Stimulated activated CD8-positive, alpha-beta memory T cell treated with anti-CD3 and anti-CD28 coated beads, Interleukin-7, amount 100 ng/mL, for 24 hours (primary cell): ENCODE data around the gene PFDN2.
"Not testable (repeated sequence)": the region's sequence is repeated elsewhere in the genome, so short reads cannot be mapped to it uniquely, and the experiment has no call there.

Source experiments
- DNase-seq: peaks from one replicate; pipeline ENCODE4 v3.0.0-alpha.2; 2020; ENCODE audit warnings: low read depth

Gene PFDN2

DNA sequence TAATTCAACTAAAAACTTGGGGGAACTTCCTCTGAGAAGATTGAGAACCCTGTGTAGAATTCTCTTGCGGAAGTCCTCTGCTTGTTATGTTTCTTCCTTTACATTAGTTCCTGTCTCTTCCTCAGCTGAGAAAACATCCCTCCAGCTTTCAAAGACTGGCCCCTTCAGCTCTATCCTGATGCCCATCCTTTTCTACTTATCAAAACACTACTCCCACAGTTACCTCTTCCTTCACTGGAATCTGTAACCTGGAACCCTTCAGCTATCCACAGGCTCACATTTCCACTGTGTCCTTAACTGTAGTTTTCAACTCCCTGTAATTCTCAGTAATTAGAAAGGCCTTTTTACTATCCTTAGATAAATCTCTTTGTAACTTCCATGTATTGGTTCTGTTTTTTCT lies 20.6 kb upstream of the PFDN2 start:
- DNase-seq, result no peak

DNA sequence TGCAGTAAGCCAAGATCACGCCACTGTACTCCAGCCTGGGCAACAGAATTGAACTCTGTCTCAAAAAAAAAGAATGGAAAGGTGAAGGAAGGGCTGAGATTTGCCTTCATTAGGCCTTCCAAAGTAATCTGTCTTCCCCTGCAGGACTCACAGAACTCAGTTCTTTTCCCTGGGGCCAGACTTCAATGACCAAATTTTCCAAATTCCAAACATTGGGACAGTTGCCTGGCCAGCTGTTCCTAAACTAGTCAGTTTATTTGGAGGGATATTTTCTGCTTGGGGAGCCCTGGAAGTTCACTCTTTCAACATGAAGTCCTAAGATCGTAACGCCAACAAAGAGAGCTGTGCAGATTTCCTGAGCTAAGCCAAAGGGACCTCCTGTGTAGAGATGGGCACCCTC lies 20.0 kb upstream of the PFDN2 start:
- DNase-seq, result no peak

DNA sequence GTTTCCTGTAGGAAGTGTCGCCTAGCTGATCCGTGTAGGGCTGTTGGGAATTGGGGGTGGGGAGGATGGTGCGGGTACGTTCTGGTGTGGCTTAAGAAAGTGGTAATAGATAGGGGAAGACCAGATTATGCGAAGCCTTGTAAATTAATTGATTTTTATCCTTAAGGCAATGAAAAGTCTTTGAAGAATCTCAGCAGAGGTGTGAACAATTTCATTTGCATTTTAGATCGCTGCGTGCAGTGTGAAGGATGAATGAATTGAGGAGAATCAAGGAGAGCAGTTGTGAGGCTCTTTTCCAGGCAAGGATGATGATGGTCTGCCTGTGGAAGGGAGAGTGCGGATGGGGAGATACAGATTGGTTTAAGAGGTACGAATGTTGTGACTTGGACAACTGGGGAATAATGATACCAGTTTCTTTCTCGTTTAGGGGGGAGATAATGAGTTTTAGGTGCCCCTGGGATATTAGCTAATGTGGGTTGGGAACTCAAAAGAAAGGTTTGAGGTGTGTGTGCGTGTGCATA lies 15.4 kb upstream of the PFDN2 start:
- no peak for DNase-seq

DNA sequence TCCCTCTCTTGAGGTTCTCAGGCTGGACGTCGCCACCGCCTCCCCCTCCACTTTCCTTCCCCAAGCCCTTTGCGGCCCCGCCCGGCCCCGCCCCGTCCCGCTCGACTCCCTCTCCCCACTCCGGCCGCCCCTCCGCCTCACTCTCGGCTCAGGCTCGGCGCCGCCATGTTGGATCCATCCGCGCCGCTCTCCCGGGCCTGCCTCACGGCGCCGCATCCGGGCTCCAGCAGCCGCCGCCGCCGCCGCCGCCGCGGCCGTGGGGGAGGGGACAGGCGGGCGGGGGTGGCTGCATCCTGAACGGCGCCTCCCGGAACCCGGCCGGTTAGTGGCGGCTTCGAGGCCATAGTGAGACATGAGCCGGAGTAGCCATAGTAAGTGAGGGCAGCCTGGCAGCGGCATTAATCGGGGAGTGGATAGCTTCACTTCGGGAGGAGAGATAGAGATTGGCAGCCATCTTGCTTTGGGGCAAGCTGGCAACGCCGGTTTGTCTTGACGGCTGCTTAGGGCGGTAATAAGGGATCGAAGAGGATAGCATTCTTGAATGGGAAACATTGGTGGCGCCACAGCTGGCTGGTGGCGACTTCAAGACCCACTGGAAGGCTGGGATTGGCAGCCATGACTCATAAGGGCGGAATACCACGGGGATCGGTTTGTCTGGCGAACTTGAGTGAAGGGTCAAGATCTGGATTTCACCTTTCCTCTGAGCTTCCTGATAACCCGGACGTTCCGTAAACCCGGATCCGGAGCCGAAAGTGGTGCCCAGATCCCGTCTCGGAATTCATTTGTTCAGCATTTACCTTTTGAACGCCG lies 14.8 kb upstream of the PFDN2 start, which contains the start of gene DEDD:
Gene DEDD (minus strand): TSS at position 258 of the 810 bp plus-strand sequence. CDS start 8,205 bp downstream, outside the sequence.
- DNase-seq, result peak; percentile 75

DNA sequence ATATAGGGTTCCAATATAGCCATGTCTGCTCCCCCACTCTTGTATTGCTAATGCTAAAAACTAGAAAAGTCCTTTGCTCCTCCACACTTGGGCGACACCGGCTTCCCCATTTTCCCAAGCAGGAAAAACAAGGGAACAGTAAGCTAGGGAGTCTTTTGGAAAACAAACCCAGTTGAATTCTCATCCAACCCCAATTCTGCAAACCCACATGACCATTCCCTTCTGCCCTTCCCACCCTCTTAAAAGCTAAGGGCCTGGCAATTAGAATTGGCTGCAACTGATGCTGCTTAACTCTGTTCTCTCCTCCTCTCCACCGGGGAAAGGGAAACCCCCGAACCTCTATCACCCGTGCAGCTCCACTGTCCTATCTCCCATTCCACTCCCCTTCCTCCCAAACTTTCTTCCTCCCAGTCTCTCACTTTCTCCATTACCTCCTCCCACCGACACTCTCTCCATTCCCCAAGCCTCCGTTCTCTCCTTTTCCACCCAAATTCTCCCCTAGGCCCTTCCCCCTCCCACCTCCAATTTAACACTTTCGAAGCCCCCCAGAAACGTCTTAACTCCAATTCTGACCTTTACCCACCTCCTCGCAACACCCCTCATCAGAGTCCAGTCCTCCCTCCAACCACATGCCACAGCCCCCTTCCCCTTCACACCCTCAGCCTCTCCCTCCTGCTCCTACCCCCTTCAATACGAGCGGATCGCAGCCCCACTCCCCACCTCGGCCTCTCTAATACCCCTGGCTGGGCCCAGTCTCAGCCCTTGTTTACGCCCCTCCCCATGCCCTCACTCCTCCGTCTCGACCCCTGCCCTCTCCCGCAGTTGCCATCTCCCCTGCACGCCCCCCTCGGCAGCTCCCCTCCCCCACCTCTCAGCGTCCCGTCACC lies 13.9 kb upstream of the PFDN2 start:
- no peak for DNase-seq

DNA sequence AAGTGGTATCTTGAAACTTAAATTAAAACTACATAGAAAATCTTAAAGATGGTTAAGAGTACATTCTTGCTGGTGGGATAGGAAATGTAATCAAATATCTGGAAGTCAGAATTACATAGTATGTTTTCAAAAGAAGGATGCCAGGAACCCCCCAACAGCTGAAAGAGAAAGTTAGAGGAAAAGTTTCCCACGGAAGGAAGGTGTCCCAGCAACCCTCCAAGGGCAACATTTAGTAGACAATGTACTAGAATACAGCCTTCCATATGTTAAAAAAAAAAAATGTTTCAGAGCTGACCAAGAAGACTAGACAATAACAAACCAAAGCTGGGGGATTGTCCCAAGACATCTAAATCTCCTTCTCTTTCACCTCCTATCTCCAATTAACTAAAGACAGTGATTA lies 12.4 kb upstream of the PFDN2 start:
- DNase-seq, result no peak

DNA sequence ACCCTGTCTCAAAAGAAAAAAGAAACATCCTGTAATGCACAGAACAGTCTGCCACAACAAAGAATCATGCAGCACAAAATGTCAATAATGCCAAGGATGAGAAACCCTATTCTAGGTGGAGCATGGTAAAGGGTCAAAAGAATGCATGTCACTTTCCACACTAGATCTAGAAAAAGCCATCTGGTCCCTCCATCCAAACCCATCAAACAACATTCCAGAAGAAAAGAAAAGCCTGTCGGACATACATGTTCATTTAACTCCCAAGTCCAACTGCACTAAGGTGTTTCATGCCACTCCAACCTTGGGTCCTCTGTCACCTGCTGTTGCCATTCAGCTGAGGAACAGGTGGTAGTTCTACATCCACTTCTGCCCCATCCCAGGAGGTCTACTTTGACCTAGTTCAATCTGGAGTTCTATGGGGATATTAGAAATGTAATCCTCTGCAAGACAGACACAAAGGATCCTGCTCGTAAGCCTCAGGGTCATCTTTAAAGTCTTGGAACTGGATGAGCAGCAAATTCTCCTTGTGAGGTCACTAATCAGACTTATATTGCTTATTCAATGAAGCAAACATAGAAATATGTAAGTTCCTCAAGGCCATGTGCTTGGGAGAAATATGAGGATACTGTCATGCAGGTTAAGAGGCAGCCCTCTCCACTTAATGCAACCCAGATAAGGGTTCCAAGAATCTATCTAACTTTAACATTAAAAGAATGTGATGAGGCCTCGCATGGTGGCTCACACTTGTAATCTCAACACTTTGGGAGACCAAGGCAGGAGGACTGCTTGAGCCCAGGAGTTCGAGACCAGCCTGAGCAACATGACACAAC lies 11.0 kb upstream of the PFDN2 start:
- no peak for DNase-seq

DNA sequence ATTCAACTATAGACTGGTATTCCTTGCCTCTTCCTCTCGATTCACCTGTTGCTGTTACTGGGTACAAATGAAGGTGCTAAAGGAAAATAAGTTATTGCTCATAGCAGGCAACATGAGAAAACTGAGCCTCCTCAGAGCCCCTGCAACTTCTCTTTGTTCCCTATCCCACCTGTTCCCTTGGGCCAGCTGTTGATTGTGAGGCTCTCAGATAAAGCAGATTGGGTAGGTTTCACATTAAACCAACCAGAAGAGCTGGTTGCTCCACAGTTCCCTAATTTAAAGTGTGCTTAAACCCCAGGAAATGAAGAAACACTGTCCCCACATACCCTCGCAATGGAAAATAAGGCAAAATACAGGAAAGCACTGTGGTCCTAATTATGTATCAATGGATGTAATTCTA lies 9.8 kb upstream of the PFDN2 start:
- DNase-seq, result no peak

DNA sequence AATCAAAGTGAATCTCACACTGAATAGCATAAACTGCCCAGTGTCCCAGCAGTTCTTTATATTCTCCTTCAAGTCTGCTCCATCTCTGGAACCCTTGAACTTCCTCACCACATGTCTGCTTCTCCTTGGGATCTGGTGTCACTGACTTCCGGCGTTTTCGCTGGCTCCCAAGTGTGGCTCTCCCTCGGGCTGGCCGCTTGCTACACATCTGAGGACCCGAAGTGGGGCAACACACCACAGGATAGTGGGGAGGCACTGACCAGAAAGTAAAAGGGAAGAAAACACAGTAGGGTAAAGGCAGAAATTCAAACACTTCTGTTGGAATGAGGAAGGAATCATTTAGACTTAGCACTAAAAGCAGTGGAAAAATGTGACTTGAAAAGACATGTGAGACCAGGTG lies 5.1 kb upstream of the PFDN2 start:
- no peak for DNase-seq

DNA sequence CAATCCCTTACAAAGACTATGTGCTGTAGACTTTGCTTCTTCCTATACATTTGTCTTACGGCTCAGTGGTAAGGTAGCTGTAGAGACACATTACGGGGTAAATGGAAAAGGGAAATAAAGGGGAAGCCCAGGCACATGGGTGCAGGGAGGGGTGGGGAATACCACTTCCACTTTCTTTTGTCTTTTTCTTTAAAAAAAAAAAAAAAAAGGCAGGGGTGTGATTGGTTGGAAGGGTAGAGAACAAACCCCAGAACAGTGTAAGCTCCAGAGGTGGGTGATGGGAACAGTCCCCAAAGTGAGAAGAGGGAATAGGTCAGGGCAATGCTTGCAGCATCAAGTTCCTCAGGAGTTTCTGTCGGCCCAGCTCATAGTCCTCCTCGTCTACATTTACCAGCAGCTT lies 4.0 kb upstream of the PFDN2 start:
- DNase-seq, result no peak

DNA sequence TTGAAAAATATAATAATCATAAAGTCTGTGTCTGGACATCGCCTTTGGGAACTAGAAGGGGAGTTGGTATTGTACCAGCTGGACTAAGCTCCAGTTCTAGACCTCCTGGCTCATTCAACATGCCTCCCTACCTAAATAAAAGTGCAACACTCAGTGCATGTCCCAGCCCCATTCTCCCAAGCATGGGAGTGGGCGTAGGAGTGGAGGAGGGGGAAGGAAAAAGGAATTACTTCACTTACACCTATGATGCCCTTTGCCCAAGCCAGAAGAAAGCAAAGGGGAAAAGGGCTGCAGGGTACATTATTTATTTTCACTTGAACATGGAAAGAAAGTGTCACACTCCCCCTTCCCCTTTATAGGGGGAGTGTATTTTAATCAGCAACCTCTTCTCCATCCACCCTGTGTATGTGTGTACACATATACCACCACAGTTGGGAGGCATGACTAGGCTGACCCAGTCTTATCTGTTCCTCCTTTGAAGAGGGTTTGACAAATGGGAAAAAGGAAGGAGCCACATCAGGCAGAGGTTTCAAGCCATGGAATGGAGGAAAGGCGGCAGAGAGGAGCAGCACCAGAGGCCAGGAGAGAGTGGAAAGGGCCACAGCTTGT lies 3.3 kb upstream of the PFDN2 start:
- DNase-seq, result no peak

DNA sequence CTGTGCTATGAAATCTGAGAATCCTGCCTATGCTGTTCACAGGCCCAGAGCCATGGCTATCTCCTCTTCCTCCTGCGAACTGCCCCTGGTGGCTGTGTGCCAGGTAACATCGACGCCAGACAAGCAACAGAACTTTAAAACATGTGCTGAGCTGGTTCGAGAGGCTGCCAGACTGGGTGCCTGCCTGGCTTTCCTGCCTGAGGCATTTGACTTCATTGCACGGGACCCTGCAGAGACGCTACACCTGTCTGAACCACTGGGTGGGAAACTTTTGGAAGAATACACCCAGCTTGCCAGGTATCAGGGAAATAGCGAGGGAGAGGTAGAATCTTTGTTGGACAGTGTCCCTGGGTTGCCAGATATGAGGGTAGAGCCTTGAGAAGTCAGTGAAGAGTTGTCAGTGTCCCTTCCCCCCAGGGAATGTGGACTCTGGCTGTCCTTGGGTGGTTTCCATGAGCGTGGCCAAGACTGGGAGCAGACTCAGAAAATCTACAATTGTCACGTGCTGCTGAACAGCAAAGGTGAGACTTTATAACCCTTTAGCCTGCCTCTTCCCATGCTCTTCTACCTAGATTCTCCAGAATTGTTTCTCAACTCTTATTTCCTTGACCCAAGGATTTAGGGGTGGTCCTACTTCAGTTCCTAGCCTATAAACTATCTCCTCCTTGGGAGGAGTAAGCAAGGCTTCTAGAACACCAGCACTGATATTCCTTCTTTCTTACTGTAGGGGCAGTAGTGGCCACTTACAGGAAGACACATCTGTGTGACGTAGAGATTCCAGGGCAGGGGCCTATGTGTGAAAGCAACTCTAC lies 1.5 kb upstream of the PFDN2 start:
- no peak for DNase-seq

DNA sequence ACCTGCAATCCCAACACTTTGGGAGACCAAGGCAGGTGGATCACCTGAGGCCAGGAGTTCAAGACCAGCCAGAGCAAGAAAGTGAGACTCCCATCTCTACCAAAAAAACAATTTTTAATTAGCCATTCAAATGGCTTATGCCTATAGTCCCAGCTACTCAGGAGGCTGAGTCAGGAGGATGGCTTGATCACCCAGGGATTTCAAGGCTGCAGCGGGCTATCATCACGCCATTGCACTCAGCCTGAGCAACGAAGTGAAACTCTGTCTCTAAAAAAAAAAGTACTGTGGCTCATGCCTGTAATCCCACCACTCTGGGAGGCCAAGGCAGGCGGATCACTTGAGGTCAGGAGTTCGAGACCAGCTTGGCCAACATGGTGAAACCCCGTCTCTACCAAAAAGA lies 1.9 kb downstream of the PFDN2 start:
- not testable (repeated sequence) for DNase-seq

DNA sequence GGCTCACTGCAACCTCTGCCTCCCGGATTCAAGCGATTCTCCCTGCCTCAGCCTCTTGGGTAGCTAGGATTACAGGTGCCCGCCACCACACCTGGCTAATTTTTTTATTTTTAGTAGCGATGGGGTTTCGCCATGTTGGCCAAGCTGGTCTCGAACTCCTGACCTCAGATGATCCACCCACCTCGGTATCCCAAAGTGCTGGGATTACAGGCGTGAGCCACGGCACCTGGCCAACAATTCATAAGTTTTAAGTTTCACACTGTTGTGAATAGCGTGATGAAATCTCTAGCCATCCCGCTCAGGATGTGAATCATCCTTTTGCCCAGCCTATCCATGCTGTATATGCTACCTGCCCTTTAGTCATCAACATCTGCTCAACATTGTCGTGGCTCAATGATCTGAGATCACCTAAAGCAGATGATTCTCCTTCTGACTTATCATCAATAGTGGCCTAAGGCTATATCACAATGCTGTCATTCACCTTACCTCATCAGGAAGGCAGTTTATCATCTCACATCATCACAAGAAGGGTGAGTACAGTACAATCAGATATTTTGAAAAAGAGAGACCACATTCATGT lies 2.6 kb downstream of the PFDN2 start:
- DNase-seq, result no peak

DNA sequence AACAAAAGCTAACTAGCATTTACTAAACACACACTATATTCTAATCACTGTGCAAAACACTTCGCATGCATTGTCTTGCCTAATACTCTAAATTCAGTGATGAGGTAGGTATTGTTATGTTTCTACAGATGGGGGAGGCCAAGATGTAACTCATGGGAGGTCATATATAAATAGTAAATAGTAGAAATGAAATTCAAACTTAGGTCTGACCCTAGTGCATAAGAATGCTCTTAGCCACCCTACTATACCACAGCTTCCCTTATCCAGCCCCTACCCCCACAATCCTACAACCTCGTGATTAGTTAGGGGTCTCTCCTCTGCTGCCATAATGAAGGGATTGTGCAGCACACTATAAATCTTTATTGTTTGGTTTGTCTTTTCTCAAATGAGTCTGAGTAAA lies 3.3 kb downstream of the PFDN2 start:
- DNase-seq, result no peak

DNA sequence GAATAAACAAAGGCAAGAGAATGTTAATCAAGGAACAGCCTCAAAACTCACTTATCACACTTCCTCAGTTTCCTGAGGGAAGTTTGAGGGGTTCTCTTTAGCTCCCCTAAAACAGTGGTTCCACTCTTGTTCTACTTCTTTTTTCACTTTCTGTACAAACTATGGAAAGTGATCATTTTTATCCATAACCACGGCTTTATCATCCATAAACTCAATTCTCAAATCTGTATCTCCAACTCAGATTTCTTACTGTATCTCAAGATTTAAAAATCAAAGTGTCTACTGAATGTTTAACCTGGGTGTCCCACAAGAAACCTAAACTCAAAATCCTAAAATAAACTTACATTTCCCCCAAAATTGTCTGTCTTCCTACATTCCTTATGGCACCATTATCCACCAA lies 3.9 kb downstream of the PFDN2 start:
- DNase-seq, result no peak

DNA sequence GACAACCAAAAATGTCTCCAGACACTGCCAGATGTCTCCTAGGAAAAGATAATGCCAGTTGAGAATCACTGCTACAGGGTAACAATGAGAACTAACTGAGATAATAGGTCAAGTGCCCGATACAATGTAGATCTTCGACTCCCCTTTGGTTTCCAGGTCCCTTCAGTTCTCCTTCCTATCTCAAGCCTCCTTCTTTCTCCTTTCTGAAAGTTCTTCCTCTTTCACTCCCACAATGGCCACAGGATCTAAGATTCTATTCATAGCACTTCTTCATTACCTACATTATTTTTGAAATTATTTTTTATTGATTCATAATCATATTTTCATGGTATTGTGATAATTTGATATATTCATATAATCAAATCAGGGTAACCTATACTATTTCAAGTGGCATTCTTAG lies 6.3 kb downstream of the PFDN2 start:
- DNase-seq, result no peak

DNA sequence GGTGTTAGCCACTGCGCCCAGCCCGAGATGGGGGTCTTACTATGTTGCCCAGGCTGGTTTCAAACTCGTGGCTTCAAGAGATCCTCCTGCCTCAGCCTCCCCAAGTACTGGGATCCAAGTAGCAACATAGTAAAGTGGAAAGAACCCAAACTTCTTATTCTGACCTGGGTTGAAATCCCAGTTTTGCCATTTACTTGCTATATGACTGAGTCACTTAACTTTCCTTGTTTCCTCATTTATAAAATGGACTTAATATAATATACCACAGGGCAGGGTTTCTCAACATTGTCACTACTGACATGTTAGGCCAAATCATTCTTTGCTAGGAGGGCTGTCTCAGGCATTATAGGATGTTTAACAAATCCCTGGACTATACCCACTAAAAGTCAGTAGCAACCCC lies 6.7 kb downstream of the PFDN2 start:
- no peak for DNase-seq

DNA sequence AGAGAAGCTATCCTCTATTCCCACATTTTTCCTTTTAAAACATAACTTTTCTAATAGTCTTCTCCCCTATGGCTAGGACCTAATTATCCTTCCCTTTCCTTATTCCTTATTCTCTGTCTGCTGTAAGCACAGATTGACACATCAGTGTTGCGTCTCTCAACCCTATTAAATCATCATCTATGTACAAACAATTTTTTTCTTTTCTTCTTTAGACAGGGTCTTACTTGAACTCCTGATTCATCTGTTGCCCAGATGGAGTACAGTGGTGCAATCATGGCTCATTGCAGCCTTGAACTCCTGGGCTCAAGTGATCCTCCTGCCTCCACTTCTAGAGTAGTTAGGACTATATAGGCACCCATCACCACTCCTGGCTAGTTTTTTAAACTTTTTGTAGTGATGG lies 11.4 kb downstream of the PFDN2 start:
- DNase-seq, result no peak

DNA sequence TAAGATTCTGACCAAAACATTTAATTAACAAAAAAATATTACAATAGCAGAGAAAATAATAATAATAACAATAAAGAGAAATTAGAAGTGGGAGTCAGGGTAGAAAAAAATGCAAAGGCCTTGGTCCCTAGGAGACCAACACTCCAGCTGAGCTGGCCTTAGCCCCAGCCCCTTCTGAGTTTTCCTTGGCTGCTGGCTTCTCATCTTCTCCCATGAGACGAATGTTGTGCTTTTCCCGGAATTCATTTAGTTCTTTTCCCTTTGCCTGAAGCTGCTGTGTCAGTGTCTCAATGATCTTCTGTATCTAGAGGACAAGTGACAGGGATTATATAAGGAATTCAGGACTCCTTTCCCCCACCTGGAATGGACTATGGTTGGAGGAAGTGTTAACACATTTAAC lies 17.3 kb downstream of the PFDN2 start:
- no peak for DNase-seq
